ENCODE results near the gene WNT1. TPM values are rescaled to one million over a fixed set of nuclear protein-coding genes. Genes with fewer than 3 reads are reported as not detected.

Gene WNT1
- total and polyA plus RNA-seq, 8 donors: not detected

- DNase-seq: no peak
- Histone ChIP-seq H3K36me3 (peaks cover 40 to 88% (median 80%) of the 10 kb centered on the region in 4 donors), H3K27ac (no peak overlapping the region), H3K4me1 (peaks cover 0 to 4% (median 2%) of the 10 kb centered on the region in 4 donors), H3K27me3 (no peaks in the 10 kb centered on the region), H3K4me3 (no peak overlapping the region), H3K9me3 (no peaks in the 10 kb centered on the region)
- intact Hi-C loops (cut with DNase I; ENCODE audit: low total_unique reads): no loop called here
- WGBS, 5 donors: 83 to 89% (median 83%) methylated on average over 7 of the region's 7 CpGs
- TF ChIP-seq POLR2AphosphoS5 (IDR thresholded peaks at IDR 0.05): no peak
- no peak for TF ChIP-seq EP300 (IDR thresholded peaks at IDR 0.05)
- TF ChIP-seq POLR2A (IDR thresholded peaks at IDR 0.05): no peak
- TF ChIP-seq, protein P1, sequence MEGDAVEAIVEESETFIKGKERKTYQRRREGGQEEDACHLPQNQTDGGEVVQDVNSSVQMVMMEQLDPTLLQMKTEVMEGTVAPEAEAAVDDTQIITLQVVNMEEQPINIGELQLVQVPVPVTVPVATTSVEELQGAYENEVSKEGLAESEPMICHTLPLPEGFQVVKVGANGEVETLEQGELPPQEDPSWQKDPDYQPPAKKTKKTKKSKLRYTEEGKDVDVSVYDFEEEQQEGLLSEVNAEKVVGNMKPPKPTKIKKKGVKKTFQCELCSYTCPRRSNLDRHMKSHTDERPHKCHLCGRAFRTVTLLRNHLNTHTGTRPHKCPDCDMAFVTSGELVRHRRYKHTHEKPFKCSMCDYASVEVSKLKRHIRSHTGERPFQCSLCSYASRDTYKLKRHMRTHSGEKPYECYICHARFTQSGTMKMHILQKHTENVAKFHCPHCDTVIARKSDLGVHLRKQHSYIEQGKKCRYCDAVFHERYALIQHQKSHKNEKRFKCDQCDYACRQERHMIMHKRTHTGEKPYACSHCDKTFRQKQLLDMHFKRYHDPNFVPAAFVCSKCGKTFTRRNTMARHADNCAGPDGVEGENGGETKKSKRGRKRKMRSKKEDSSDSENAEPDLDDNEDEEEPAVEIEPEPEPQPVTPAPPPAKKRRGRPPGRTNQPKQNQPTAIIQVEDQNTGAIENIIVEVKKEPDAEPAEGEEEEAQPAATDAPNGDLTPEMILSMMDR (IDR thresholded peaks at IDR 0.05): no peak
Measured at GRCh38 chr12:48938805-48939204, 39.3 kb upstream of the WNT1 start.

GRCh38 chr12:48940181-48940580 lies 37.9 kb upstream of the WNT1 start:
- H3K4me1 ChIP-seq: peaks cover 0 to 4% (median 2%) of the 10 kb centered on the region in 4 donors
- no peaks in the 10 kb centered on the region for H3K27me3 ChIP-seq
- H3K27ac ChIP-seq: no peak overlapping the region
- no peak for TF ChIP-seq POLR2A (IDR thresholded peaks at IDR 0.05)
- TF ChIP-seq POLR2AphosphoS5 (IDR thresholded peaks at IDR 0.05): no peak
- TF ChIP-seq, protein P1 (IDR thresholded peaks at IDR 0.05): no peak
- no peak for TF ChIP-seq EP300 (IDR thresholded peaks at IDR 0.05)
- DNase-seq: no peak
- H3K9me3 ChIP-seq: no peaks in the 10 kb centered on the region
- peaks cover 38 to 74% (median 67%) of the 10 kb centered on the region in 4 donors for H3K36me3 ChIP-seq
- 70 to 89% (median 73%) methylated on average over 3 of the region's 3 CpGs for WGBS, 5 donors
- intact Hi-C loops (cut with DNase I; ENCODE audit: low total_unique reads): no loop called here
- no peak overlapping the region for H3K4me3 ChIP-seq

GRCh38 chr12:48943221-48943620 lies 34.9 kb upstream of the WNT1 start:
- TF ChIP-seq, protein P1 (IDR thresholded peaks at IDR 0.05): no peak
- TF ChIP-seq POLR2A (IDR thresholded peaks at IDR 0.05): no peak
- Histone ChIP-seq H3K4me3 (no peak overlapping the region), H3K27me3 (no peaks in the 10 kb centered on the region), H3K36me3 (peaks cover 26 to 49% (median 42%) of the 10 kb centered on the region in 4 donors), H3K4me1 (peaks cover 12 to 25% (median 22%) of the 10 kb centered on the region in 4 donors), H3K9me3 (no peaks in the 10 kb centered on the region), H3K27ac (no peak overlapping the region)
- intact Hi-C loops (cut with DNase I; ENCODE audit: low total_unique reads): no loop called here
- whole genome bisulfite sequencing, 5 donors: 78 to 98% (median 90%) methylated on average over 4 of the region's 4 CpGs
- DNase-seq: no peak

- H3K4me1 ChIP-seq: peaks cover 12 to 26% (median 23%) of the 10 kb centered on the region in 4 donors
- intact Hi-C loops (cut with DNase I; ENCODE audit: low total_unique reads): no loop called here
- H3K36me3 ChIP-seq: peaks cover 0 to 27% (median 19%) of the 10 kb centered on the region in 4 donors
- no peak for TF ChIP-seq EP300 (IDR thresholded peaks at IDR 0.05)
- TF ChIP-seq POLR2A (IDR thresholded peaks at IDR 0.05): no peak
- H3K4me3 ChIP-seq: no peak overlapping the region
- no peaks in the 10 kb centered on the region for H3K9me3 ChIP-seq
- H3K27me3 ChIP-seq: no peaks in the 10 kb centered on the region
- peak overlapping the region in 1 of 5 donors; percentile 39 for H3K27ac ChIP-seq
- DNase-seq: no peak
Measured at GRCh38 chr12:48946205-48946604, 31.9 kb upstream of the WNT1 start.

- H3K27ac ChIP-seq: peak overlapping the region in 2 of 5 donors; percentile 39 to 61
- H3K36me3 ChIP-seq: peaks cover 0 to 26% (median 15%) of the 10 kb centered on the region in 4 donors
- no peak for DNase-seq
- TF ChIP-seq POLR2A (IDR thresholded peaks at IDR 0.05): no peak
- TF ChIP-seq EP300 (IDR thresholded peaks at IDR 0.05): no peak
- TF ChIP-seq POLR2AphosphoS5 (IDR thresholded peaks at IDR 0.05): no peak
- TF ChIP-seq, protein P1 (IDR thresholded peaks at IDR 0.05): no peak
- no peaks in the 10 kb centered on the region for H3K27me3 ChIP-seq
- intact Hi-C loops (cut with DNase I; ENCODE audit: low total_unique reads): no loop called here
- no peak overlapping the region for H3K4me3 ChIP-seq
- peaks cover 12 to 26% (median 23%) of the 10 kb centered on the region in 4 donors for H3K4me1 ChIP-seq
- 39 to 60% (median 45%) methylated on average over 6 of the region's 6 CpGs for WGBS, 5 donors
- H3K9me3 ChIP-seq: no peaks in the 10 kb centered on the region
Measured at GRCh38 chr12:48946943-48947342, 31.2 kb upstream of the WNT1 start.
